ENCODE measurements around the gene LRRN4CL. TPM values are rescaled to one million over a fixed set of nuclear protein-coding genes. Genes with fewer than 3 reads are reported as not detected.

Gene LRRN4CL
- total RNA-seq, 1 donor from 2014 or later = 0.13 TPM

- Mint-ChIP-seq H3K36me3 (ENCODE audit: low read depth) (peaks cover 48% of the 10 kb centered on the region), H3K27me3 (no peaks in the 10 kb centered on the region), H3K4me1 (peaks cover 62% of the 10 kb centered on the region), H3K4me3 (peak within 1 kb of the TSS; percentile 100), H3K9me3 (no peaks in the 10 kb centered on the region), H3K27ac (peak within 1 kb of the TSS; percentile 98)
- CTCF ChIA-PET = interaction anchor here (0.7 to 1.1 kb wide), 3 partner anchors 12 to 209 kb away, joined by 3 read pairs; partner anchors contain the start of gene SLC3A2
- TF ChIP-seq CTCF (IDR thresholded peaks at IDR 0.05) = no peak
- intact Hi-C loops (cut with micrococcal nuclease) = loop anchor here (1.0 to 5.0 kb wide), 4 partner anchors 8 to 171 kb away; partner anchors contain the start of genes INTS5, TTC9C and UBXN1
- POLR2A ChIA-PET = interaction anchor here (0.6 to 12.8 kb wide), 42 partner anchors 9 to 704 kb away, joined by 3 to 400 read pairs (median 5); partner anchors contain the start of genes B3GAT3, BSCL2, EEF1G and FTH1
- ATAC-seq (ENCODE audit: low read depth) (peak; percentile 82), DNase-seq (peak; percentile 61)
Observed at GRCh38 chr11:62671608-62672389, 17.5 kb downstream of the LRRN4CL start, which contains the start of the genes LBHD1 and UQCC3. Gene LBHD1 (minus strand): TSS chr11:62672267. CDS start chr11:62670031, 2,236 bp downstream. Gene UQCC3 (plus strand): TSS chr11:62671673. CDS start chr11:62671746, 73 bp downstream.

- H3K27ac Mint-ChIP-seq = peak overlapping the region; percentile 98
- no peaks in the 10 kb centered on the region for H3K27me3 Mint-ChIP-seq
- DNase-seq (no peak), ATAC-seq (ENCODE audit: low read depth) (peak; percentile 14)
- POLR2A ChIA-PET = interaction anchor here (0.6 to 12.8 kb wide), 34 partner anchors 8 to 246 kb away, joined by 3 to 400 read pairs (median 8); partner anchors contain the start of genes B3GAT3, BSCL2, EEF1G and GANAB
- H3K36me3 Mint-ChIP-seq (ENCODE audit: low read depth) = peaks cover 48% of the 10 kb centered on the region
- peak overlapping the region; percentile 100 for H3K4me3 Mint-ChIP-seq
- peaks cover 63% of the 10 kb centered on the region for H3K4me1 Mint-ChIP-seq
- intact Hi-C loops (cut with micrococcal nuclease) = loop anchor here (1.0 to 5.0 kb wide), 4 partner anchors 8 to 171 kb away; partner anchors contain the start of genes INTS5, TTC9C and UBXN1
- no peaks in the 10 kb centered on the region for H3K9me3 Mint-ChIP-seq
- no peak for TF ChIP-seq CTCF (IDR thresholded peaks at IDR 0.05)
- CTCF ChIA-PET = interaction anchor here (1.0 to 1.1 kb wide), 2 partner anchors 79 to 115 kb away, joined by 3 read pairs; no protein-coding TSS in a partner anchor
Observed at GRCh38 chr11:62671236-62671607, 18.1 kb downstream of the LRRN4CL start.

- peak overlapping the region; percentile 100 for H3K4me3 Mint-ChIP-seq
- ATAC-seq (ENCODE audit: low read depth) (no peak), DNase-seq (no peak)
- intact Hi-C loops (cut with micrococcal nuclease) = loop anchor here (2.0 to 5.0 kb wide), 3 partner anchors 17 to 173 kb away; partner anchors contain the start of genes INTS5 and TTC9C
- peaks cover 47% of the 10 kb centered on the region for H3K36me3 Mint-ChIP-seq (ENCODE audit: low read depth)
- ChIA-PET POLR2A (interaction anchor here (0.7 to 12.8 kb wide), 17 partner anchors 8 to 234 kb away, joined by 3 to 400 read pairs (median 7); partner anchors contain the start of genes B3GAT3, BSCL2, GNG3 and INTS5), CTCF (interaction anchor here (1.3 kb wide), 1 partner anchor 13 kb away, joined by 3 read pairs; no protein-coding TSS in a partner anchor)
- H3K27ac Mint-ChIP-seq = peak overlapping the region; percentile 98
- peaks cover 69% of the 10 kb centered on the region for H3K4me1 Mint-ChIP-seq
- TF ChIP-seq CTCF (IDR thresholded peaks at IDR 0.05) = no peak
- H3K9me3 Mint-ChIP-seq = no peaks in the 10 kb centered on the region
- H3K27me3 Mint-ChIP-seq = no peaks in the 10 kb centered on the region
Observed at GRCh38 chr11:62669420-62670161, 19.7 kb downstream of the LRRN4CL start.

- intact Hi-C loops (cut with micrococcal nuclease) = no loop called here
- no peaks in the 10 kb centered on the region for H3K27me3 Mint-ChIP-seq
- peak overlapping the region; percentile 88 for H3K27ac Mint-ChIP-seq
- no peaks in the 10 kb centered on the region for H3K9me3 Mint-ChIP-seq
- no peak for TF ChIP-seq CTCF (IDR thresholded peaks at IDR 0.05)
- ChIA-PET CTCF (interaction anchor here (1.5 kb wide), 1 partner anchor 27 kb away, joined by 6 read pairs; no protein-coding TSS in a partner anchor), POLR2A (interaction anchor here (0.7 to 12.8 kb wide), 16 partner anchors 10 to 223 kb away, joined by 3 to 400 read pairs (median 12); partner anchors contain the start of genes BSCL2, EEF1G, GANAB and GNG3)
- peaks cover 63% of the 10 kb centered on the region for H3K4me1 Mint-ChIP-seq
- peak overlapping the region; percentile 97 for H3K4me3 Mint-ChIP-seq
- ATAC-seq (ENCODE audit: low read depth) (no peak), DNase-seq (no peak)
- peaks cover 49% of the 10 kb centered on the region for H3K36me3 Mint-ChIP-seq (ENCODE audit: low read depth)
Observed at GRCh38 chr11:62667460-62667859, 21.9 kb downstream of the LRRN4CL start.

Measured in activated B cell treated with CpG ODN at 0.5 μM for 24 hours (primary cell).